SU-DHL-6 (cell line): ENCODE measurements around the gene TEX264.

ENCODE experiments used
- H2AFZ ChIP-seq: fragments of 200-600 bp; sonication (generic); 2 replicates; pipeline ENCODE4 v1.6.1; 2014; ENCODE audit warnings: low read depth, mild to moderate bottlenecking, moderate library complexity, mixed read lengths, antibody characterized with exemption, low read length; ENCODE audit not compliant: severe bottlenecking
- H3F3A ChIP-seq: fragments of 200-600 bp; shearing (Covaris generic); 2 replicates; pipeline ENCODE4 v1.6.0; 2016; ENCODE audit warnings: antibody characterized with exemption, mild to moderate bottlenecking; ENCODE audit not compliant: insufficient read depth
- H3K27ac ChIP-seq: fragments of 200-600 bp; sonication (generic); 2 replicates; pipeline ENCODE4 v1.5.1; 2016; ENCODE audit warnings: low read depth, mild to moderate bottlenecking, low read length, moderate library complexity, mixed read lengths
- H3K27me3 ChIP-seq: fragments of 200-600 bp; sonication (generic), shearing (Covaris generic); 2 replicates; pipeline ENCODE4 v1.6.0; 2014; ENCODE audit warnings: mild to moderate bottlenecking, low read length
- H3K36me3 ChIP-seq: fragments of 200-600 bp; sonication (generic); 2 replicates; pipeline ENCODE4 v1.6.1; 2014; ENCODE audit warnings: mild to moderate bottlenecking, low read length, mixed read lengths
- H3K4me2 ChIP-seq: fragments of 300-600, 200-600 bp; shearing (Covaris generic), sonication (generic); 2 replicates; pipeline ENCODE4 v1.6.0; 2014; ENCODE audit warnings: low read length, low read depth, mild to moderate bottlenecking; ENCODE audit not compliant: poor library complexity, severe bottlenecking
- H3K4me3 ChIP-seq: fragments of 200-600 bp; sonication (generic); 2 replicates; pipeline ENCODE4 v1.5.1; 2014; ENCODE audit warnings: antibody characterized with exemption, low read length, mild to moderate bottlenecking, mixed read lengths; ENCODE audit not compliant: insufficient read depth, poor library complexity, severe bottlenecking
- H3K79me2 ChIP-seq: fragments of 200-600 bp; sonication (generic); 2 replicates; pipeline ENCODE4 v1.6.1; 2014; ENCODE audit warnings: mild to moderate bottlenecking, low read length, moderate library complexity; ENCODE audit not compliant: insufficient read depth
- H3K9ac ChIP-seq: fragments of 200-600 bp; sonication (generic); 2 replicates; pipeline ENCODE4 v1.7.0; 2014; ENCODE audit warnings: mild to moderate bottlenecking, low read length
- H3K9me2 ChIP-seq: fragments of 200-600 bp; sonication (generic); replicated peaks from 2 replicates; pipeline ENCODE4 v1.6.1; 2014; ENCODE audit warnings: low read length; ENCODE audit not compliant: insufficient read depth
- H3K9me3 ChIP-seq: fragments of 200-600 bp; sonication (generic); 2 replicates; pipeline ENCODE4 v1.6.1; 2014; ENCODE audit warnings: low read length, mixed read lengths; ENCODE audit not compliant: insufficient read depth
- H4K20me1 ChIP-seq: fragments of 200-600 bp; sonication (generic); 2 replicates; pipeline ENCODE4 v1.6.1; 2014; ENCODE audit warnings: low read depth, mild to moderate bottlenecking, antibody characterized with exemption, low read length, moderate library complexity, mixed read lengths
- EZH2phosphoT487 ChIP-seq: fragments of 200-600 bp; sonication (generic), shearing (Covaris generic); conservative IDR thresholded peaks from 2 replicates; pipeline ENCODE4 v1.6.1; 2018; ENCODE audit warnings: mild to moderate bottlenecking, antibody characterized with exemption, low read length, moderate library complexity, mixed read lengths
- TF ChIP-seq, protein P1 (sequence below): fragments of 200-600 bp; sonication (generic); IDR thresholded peaks from one replicate; pipeline ENCODE4 v1.5.1; 2017; ENCODE audit warnings: antibody characterized with exemption, mild to moderate bottlenecking, low read length, moderate library complexity; ENCODE audit not compliant: insufficient read depth, poor library complexity, severe bottlenecking

Gene TEX264

DNA sequence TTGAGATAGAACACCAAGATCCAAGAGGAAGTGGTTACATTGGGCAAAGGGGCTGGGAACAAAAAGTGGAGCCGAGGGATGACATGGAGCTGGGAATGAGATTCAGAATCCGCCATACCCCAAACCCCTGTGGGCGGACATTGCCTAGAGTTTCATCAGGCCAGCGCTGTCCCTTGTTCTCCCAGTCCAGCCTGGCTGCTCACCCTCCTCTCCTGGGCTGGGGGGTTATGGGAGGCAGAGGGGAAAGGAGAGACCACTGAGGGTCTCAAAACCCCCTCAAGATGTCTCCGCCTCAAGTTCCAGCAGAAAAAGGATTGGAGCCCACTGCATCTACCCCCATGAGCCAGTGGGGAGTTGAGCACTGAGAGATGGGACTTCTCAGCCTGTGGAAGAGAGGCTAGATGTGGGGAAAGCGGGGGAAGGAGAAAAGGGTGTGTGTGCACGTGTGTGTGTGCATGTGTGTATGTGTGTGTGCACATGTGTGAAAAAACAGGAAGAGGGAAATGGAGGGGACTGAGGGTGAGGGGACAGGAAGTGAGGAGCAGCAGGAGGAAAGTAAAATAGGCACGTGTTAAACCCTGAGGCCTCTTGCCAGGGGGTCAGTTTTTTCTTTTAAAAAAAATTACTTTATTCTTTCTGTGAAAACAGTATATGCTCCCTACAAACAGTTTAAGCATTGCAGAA lies 50.2 kb downstream of the TEX264 start:
- H3K27ac ChIP-seq: no peak overlapping the region
- no peak for TF ChIP-seq EZH2phosphoT487
- TF ChIP-seq, protein P1, sequence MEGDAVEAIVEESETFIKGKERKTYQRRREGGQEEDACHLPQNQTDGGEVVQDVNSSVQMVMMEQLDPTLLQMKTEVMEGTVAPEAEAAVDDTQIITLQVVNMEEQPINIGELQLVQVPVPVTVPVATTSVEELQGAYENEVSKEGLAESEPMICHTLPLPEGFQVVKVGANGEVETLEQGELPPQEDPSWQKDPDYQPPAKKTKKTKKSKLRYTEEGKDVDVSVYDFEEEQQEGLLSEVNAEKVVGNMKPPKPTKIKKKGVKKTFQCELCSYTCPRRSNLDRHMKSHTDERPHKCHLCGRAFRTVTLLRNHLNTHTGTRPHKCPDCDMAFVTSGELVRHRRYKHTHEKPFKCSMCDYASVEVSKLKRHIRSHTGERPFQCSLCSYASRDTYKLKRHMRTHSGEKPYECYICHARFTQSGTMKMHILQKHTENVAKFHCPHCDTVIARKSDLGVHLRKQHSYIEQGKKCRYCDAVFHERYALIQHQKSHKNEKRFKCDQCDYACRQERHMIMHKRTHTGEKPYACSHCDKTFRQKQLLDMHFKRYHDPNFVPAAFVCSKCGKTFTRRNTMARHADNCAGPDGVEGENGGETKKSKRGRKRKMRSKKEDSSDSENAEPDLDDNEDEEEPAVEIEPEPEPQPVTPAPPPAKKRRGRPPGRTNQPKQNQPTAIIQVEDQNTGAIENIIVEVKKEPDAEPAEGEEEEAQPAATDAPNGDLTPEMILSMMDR: no peak
- H3K79me2 ChIP-seq: no peaks in the 10 kb centered on the region
- H3K4me2 ChIP-seq: no peak overlapping the region
- no peak overlapping the region for H3K4me3 ChIP-seq
- H3K9me3 ChIP-seq: no peaks in the 10 kb centered on the region
- H2AFZ ChIP-seq: no peak overlapping the region
- H3K9ac ChIP-seq: no peak overlapping the region
- no peaks in the 10 kb centered on the region for H3K27me3 ChIP-seq
- H3K9me2 ChIP-seq: no peaks in the 10 kb centered on the region
- H3F3A ChIP-seq: no peaks in the 10 kb centered on the region
- no peaks in the 10 kb centered on the region for H3K36me3 ChIP-seq
- H4K20me1 ChIP-seq: no peaks in the 10 kb centered on the region

DNA sequence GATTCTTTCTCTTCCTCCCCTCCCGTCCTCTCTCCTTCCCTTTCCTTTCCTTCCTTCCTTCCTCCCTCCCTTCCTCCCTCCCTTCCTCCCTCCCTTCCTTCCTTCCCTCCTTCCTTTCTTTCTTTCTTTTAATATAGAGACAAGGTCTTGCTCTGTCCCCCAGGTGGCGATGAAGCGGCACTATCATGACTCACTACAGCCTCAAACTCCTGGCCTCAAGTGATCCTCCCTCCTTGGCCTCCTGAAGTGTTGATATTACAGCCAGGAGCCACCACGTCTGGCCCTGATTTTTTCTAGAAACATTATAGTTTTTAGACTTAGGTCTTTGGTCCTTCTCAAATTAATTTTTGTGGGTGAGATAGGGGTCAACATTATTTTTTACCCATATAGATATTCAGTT lies 51.3 kb downstream of the TEX264 start:
- H3K4me3 ChIP-seq: no peak overlapping the region
- H3K27me3 ChIP-seq: no peaks in the 10 kb centered on the region
- H4K20me1 ChIP-seq: no peaks in the 10 kb centered on the region
- no peak overlapping the region for H3K27ac ChIP-seq
- H3K79me2 ChIP-seq: no peaks in the 10 kb centered on the region
- no peak for TF ChIP-seq EZH2phosphoT487
- TF ChIP-seq, protein P1: no peak
- H3K9me3 ChIP-seq: no peaks in the 10 kb centered on the region
- no peaks in the 10 kb centered on the region for H3F3A ChIP-seq
- no peak overlapping the region for H3K4me2 ChIP-seq
- no peaks in the 10 kb centered on the region for H3K9me2 ChIP-seq
- H2AFZ ChIP-seq: no peak overlapping the region
- no peak overlapping the region for H3K9ac ChIP-seq
- H3K36me3 ChIP-seq: no peaks in the 10 kb centered on the region

DNA sequence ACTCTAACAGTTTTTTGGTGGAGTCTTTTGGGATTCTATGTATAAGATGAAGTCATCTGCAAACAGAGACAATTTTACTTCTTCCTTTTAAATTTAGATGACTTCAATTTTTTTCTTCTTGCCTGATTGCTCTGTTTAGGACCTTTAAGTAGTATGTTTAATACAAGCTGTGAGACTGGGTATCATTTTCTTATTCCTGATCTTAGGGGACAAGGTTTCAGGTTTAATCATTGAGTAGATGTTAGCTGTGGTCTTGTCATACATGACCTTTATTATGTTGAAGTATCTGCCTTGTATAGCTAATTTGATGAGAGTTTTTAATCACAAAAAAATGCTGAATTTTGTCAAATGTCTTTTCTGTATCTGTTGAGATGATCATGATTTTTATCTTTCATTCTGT lies 56.4 kb downstream of the TEX264 start:
- H3K4me2 ChIP-seq: no peak overlapping the region
- no peaks in the 10 kb centered on the region for H4K20me1 ChIP-seq
- no peaks in the 10 kb centered on the region for H3K9me3 ChIP-seq
- H3F3A ChIP-seq: no peaks in the 10 kb centered on the region
- no peaks in the 10 kb centered on the region for H3K27me3 ChIP-seq
- no peak overlapping the region for H3K9ac ChIP-seq
- no peak for TF ChIP-seq EZH2phosphoT487
- TF ChIP-seq, protein P1: no peak
- no peaks in the 10 kb centered on the region for H3K36me3 ChIP-seq
- H3K27ac ChIP-seq: no peak overlapping the region
- H3K9me2 ChIP-seq: no peaks in the 10 kb centered on the region
- H3K79me2 ChIP-seq: no peaks in the 10 kb centered on the region
- H3K4me3 ChIP-seq: no peak overlapping the region
- H2AFZ ChIP-seq: no peak overlapping the region
